T-helper 22 cell (primary cell): ENCODE results near the gene CLEC16A.
A peak's percentile ranks its signal among the peaks of the same experiment; 100 is the strongest.

Experiments used
- DNase-seq: peaks from one replicate; pipeline ENCODE4 v3.0.0-alpha.2; 2020; ENCODE audit warnings: low read depth

CLEC16A gene

DNA sequence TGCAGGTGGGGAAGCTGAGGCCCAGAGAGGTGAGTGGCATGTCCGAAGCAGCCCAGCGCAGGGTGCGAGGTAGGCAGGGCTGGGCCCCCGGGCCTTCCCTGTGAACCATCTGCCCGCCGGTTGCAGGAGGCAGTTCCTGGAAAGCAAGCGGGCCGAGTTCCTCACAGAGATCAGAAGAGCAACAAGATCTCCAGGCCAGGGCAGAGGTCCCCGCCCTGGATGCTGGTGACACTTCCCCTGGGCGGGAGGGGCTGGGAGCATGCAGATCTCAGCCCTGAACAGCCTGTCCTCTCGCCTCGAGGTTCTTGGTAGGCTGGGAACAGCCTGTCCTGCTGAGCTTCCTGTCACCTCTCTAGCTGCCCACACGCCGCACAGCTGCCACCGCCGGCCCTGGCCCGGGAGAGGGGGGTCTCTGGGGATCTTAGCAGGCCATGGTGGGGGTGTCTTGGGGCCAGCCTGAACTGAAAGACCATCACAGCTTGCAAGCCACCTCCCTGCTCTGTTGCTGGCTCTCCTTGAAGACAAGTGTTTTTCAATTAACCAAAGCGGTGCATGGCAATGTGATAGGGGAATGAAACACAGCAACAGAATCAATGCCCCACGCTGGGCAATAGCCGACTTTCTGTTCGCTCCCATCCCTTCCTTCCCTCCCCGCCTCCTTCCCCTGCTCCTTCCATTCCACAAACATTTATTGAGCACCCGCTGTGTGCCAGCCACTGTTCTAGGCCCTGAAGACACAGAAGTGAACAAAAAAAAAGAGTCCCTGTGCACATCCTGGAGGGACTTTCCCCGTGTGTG lies 279.9 kb downstream of the CLEC16A start:
- peak; percentile 17 for DNase-seq

DNA sequence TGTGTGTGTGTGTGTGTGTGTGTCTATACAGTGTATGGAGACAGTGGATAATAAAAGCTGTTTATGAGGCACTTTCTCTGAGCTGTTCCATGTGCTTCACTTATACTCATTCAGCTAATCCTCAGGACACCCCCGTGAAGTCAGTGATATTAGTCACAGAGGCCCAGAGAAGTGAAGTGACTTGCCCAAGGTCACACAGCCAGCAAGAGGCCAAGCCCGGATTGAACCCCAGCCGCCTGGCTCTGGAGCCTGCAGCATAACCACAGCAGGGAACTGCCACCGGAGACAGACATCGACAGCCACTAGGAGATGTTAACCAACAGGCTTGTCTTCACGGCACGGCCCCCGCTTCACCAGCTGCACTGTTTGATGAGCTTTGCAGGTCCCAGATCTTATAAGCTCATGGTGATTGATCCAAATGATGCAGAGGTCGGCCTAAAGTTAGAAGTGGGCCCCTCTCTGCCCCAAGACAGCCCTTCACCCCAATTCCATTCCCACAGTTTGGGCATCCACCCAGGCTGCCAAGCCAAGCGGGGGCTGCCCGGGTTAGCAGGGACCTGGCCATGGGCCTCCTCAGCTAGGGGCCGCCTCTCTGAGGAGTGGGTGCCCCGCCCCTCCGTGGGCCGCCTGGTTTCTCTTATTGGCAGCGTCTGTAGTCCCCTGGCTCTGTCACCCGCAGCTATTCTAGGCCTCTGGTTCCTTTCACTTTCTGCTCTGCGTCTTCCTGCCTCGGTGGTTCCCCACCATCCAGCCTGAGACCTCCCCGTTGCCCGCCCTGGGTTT lies 280.7 kb downstream of the CLEC16A start:
- peak; percentile 45 for DNase-seq

DNA sequence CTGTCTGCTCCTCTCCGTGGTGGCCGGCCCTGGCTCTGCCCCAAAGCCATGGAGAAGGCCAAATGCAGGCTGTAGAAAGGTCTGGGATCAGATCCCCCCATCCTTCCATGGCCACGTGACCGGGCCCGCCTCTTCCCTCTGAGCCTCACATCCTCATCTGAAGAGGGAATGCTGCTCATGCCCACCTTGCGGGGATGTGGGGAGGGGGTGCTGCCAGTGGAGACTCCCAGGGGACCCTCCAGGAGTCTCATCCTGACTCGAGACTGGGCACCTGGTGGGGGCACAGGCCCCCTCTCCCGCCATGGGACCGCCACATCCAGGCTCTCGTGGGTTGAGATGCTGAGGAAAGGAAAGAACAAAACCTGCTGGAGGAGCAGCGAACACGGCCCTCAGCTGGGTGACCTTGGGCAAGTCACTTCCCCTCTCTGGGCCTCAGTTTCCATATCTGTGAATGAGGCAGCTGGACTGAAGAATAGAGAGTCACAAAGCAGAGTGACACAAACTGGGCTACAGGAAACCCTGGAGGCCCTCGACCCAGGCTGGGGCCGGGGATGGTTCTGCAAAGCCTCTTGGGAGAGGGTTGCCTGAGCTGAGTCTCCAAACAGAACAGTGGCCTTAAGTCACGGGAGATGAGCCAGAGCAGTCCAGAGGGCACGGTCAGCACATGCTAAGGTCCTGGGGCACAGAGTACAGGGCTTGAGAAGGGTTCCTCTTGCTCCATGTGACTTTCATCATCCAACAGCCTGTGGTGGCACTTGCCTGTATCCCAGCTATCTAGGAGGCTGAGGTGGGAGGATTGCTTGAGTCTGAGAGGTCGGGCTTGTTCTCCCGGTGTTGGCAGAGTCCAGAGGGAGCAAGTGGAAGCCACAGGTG lies 281.5 kb downstream of the CLEC16A start:
- DNase-seq = no peak

DNA sequence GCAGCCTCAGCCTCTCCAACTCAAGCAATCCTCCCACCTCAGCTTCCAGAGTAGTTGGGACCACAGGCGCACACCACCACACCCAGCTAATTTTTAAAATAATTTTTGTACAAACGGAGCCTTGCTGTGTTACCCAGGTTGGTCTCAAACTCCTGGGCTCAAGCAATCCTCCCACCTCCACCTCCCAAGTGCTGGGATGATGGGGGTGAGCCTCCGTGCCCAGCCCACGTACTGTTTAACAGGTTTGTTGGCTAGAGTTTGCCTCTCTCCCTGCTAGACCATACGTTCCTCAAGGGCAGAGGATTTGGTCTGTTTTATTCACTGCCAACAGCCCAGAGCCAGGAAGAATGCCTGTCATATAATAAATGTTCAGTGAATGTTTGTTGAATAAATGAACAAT lies 285.1 kb downstream of the CLEC16A start:
- no peak for DNase-seq

DNA sequence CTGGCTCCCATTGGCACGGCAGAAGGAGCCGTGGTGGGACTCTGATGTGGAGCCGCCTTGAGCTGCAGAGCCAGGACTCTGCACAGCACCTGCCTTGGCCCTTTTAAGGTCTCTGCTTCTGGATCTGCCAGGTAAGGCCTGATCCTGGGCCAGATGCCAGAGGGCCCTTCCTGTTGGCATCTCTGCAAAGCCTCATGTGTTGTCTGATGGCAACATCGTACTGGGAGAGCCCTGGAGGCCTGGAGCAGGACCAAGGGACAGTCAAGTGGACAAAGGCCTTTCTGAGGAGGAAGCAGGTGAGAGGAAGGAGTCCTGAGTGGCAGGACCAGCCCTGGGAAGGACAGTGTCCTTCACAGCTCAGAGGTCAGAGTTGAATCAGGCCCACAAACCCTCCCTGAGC lies 285.5 kb downstream of the CLEC16A start:
- DNase-seq = no peak

DNA sequence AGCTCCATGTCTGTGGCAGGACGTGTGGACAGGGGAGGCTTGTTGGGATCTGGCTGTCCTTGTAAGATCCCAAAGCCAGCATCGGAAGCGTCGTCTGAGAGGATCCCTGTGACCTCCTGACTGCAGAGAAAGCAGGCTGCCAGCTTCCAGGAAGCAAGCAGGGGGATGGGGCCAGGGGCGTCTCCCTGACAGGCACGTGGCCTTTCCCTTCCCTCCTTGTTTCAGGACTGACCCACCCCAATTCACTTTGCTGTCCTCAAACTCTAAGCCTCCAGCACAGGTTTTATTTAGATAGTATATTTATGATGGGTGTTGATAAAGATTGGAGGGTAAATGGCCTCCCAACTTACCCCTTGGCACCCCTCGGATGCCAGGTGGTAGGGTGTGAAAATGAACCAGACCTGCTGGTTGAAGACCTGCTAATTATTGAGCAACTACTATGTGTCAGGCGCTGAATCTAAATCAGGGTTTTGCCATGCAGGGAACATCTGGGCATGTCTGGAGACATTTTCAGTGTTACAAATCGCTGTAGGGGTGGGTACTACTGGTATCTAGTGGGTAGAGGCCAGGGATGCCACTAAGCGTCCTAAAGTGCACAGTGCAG lies 287.1 kb downstream of the CLEC16A start:
- no peak for DNase-seq
